OCI-LY1 (cell line): Measurements from ENCODE around the gene C10orf120.

ENCODE experiments used
- EZH2 ChIP-seq: fragments of 200-600 bp; sonication (generic), shearing (Covaris generic); IDR thresholded peaks from 2 replicates; pipeline ENCODE4 v1.8.0; 2017; ENCODE audit warnings: borderline replicate concordance, mixed run types, mild to moderate bottlenecking, antibody characterized with exemption, low read length, moderate library complexity, mixed read lengths
- TF ChIP-seq, protein P1 (sequence below): fragments of 200-600 bp; sonication (generic), shearing (Covaris generic); IDR thresholded peaks from 2 replicates; pipeline ENCODE4 v1.5.1; 2017; ENCODE audit warnings: mild to moderate bottlenecking, antibody characterized with exemption, low read length, moderate library complexity, mixed read lengths

DNA sequence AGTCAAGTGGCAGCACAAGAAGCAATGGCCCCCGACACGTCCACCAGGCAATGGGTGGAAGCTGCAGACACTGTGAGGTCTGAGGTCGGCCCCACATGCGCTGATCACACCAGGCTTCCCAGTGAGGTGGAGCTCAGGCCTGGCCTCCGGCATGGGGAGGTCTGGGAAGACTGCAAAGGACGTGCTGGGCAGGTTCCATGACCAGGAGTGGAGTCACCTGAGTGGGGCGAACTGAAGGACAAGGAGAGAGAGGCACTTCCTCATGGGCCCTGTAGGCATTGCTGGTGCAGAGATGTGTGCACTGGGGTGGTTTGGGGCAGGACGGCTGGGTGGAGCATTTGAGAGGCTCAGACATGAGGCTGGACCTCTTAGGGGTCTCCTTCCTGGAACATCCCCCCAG lies 35.1 kb downstream of the C10orf120 start:
- TF ChIP-seq, protein P1, sequence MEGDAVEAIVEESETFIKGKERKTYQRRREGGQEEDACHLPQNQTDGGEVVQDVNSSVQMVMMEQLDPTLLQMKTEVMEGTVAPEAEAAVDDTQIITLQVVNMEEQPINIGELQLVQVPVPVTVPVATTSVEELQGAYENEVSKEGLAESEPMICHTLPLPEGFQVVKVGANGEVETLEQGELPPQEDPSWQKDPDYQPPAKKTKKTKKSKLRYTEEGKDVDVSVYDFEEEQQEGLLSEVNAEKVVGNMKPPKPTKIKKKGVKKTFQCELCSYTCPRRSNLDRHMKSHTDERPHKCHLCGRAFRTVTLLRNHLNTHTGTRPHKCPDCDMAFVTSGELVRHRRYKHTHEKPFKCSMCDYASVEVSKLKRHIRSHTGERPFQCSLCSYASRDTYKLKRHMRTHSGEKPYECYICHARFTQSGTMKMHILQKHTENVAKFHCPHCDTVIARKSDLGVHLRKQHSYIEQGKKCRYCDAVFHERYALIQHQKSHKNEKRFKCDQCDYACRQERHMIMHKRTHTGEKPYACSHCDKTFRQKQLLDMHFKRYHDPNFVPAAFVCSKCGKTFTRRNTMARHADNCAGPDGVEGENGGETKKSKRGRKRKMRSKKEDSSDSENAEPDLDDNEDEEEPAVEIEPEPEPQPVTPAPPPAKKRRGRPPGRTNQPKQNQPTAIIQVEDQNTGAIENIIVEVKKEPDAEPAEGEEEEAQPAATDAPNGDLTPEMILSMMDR, result no peak
- TF ChIP-seq EZH2, result no peak
